KMS-11 (cell line): Measurements from ENCODE around the gene EEA1.

ENCODE experiments used
- H2AFZ ChIP-seq: fragments of 200-600 bp; sonication (generic); 2 replicates; pipeline ENCODE4 v1.6.1; 2016; ENCODE audit warnings: antibody characterized with exemption, mixed run types, low read depth
- H3K27ac ChIP-seq: fragments of 200-600 bp; sonication (generic); 2 replicates; pipeline ENCODE4 v1.6.1; 2016; ENCODE audit warnings: mild to moderate bottlenecking, mixed run types
- H3K27me3 ChIP-seq: fragments of 200-600 bp; sonication (generic); 2 replicates; pipeline ENCODE4 v1.6.1; 2017; ENCODE audit warnings: mild to moderate bottlenecking, low read depth, mixed run types, moderate library complexity; ENCODE audit not compliant: insufficient read depth
- H3K36me3 ChIP-seq: fragments of 200-600 bp; sonication (generic); 2 replicates; pipeline ENCODE4 v1.6.1; 2017; ENCODE audit warnings: mild to moderate bottlenecking, mixed run types; ENCODE audit not compliant: insufficient read depth
- H3K4me1 ChIP-seq: fragments of 200-600 bp; sonication (generic); 2 replicates; pipeline ENCODE4 v1.6.1; 2016; ENCODE audit warnings: mild to moderate bottlenecking, low read depth, mixed run types; ENCODE audit not compliant: poor library complexity, severe bottlenecking
- H3K4me2 ChIP-seq: fragments of 200-600 bp; sonication (generic); 2 replicates; pipeline ENCODE4 v1.7.0; 2016; ENCODE audit warnings: mild to moderate bottlenecking, mixed run types
- H3K4me3 ChIP-seq: fragments of 200-600 bp; sonication (generic); IDR thresholded peaks from 2 replicates; pipeline ENCODE4 v1.6.1; 2017; ENCODE audit warnings: low read depth, low read length, mixed read lengths; ENCODE audit not compliant: insufficient read depth
- H3K79me2 ChIP-seq: fragments of 200-600 bp; sonication (generic); 2 replicates; pipeline ENCODE4 v1.6.1; 2016; ENCODE audit warnings: low read depth, mixed run types; ENCODE audit not compliant: insufficient read depth
- H3K9ac ChIP-seq: fragments of 200-600 bp; sonication (generic); 2 replicates; pipeline ENCODE4 v1.6.1; 2016; ENCODE audit warnings: mild to moderate bottlenecking, mixed run types
- H4K20me1 ChIP-seq: fragments of 200-600 bp; sonication (generic); 2 replicates; pipeline ENCODE4 v1.6.1; 2016; ENCODE audit warnings: mild to moderate bottlenecking, mixed run types; ENCODE audit not compliant: insufficient read depth
- TF ChIP-seq, protein P1 (sequence below): fragments of 200-600 bp; sonication (generic); conservative IDR thresholded peaks from 2 replicates; pipeline ENCODE4 v1.6.1; 2017; ENCODE audit warnings: low read depth, mild to moderate bottlenecking, antibody characterized with exemption, low read length, moderate library complexity, mixed read lengths

EEA1 gene

DNA sequence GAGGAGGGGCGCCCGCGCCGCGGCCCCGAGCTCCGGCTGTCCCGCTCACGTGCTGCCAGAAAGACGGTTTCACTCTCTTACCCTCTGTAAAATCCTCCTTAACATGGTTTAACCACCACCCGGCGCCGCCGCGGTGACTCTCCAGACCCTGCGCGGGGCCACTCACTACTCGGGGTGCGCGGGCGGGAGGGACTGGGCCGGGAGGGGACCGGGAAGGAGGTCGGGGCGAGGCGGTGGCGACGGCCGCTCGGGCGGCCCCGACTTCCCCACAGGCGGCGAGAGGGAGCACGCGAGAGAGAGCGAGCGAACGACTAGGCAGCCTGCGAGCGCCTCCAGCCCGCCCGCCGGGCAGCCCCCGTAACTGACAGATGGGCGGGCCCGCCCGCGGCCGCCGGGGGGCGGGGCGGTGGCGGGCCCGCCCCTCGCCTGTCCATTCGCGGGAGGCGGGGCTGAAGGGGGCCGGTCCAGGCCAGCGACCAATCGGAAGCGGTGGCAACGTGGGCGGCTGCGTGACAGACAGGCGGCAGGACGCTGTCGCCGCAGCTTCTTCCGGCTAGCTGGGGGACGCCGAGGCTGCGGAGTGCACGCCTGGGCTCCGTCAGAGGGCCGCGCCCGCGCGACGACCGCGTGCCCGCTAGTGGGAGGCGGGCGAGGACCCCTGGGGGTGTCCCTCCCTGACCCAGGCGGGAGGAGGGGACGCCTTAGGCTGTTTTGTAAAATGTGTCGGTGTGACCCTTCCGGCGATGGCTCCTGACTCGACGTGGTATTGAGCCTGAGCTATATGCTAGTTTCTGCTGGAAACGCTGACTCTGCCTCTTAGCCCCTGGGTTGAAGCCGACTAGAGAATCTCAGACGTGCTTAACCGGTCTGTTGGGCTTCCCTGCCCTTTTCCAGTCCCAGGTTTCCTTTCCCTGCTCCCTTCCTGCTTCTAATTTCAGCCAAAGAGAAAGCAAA, at the start of gene EEA1:
TSS of gene EEA1 (minus strand) at position 334 of the 954 bp plus-strand sequence. CDS start at position 105, 229 bp downstream.
- Histone ChIP-seq H3K79me2 (peaks cover 27% of the 10 kb centered on the region; the same call in 1 of the 2 replicates), H3K27ac (peak within 1 kb of the TSS; percentile 92), H4K20me1 (no peaks in the 10 kb centered on the region; the same call in 1 of the 2 replicates), H3K27me3 (no peaks in the 10 kb centered on the region), H3K9ac (peak within 1 kb of the TSS; percentile 88), H3K4me1 (peaks cover 35% of the 10 kb centered on the region), H3K4me3 (no peak within 1 kb of the TSS), H3K4me2 (peak within 1 kb of the TSS; percentile 100), H2AFZ (peak within 1 kb of the TSS; percentile 80), H3K36me3 (no peaks in the 10 kb centered on the region)
- TF ChIP-seq, protein P1, sequence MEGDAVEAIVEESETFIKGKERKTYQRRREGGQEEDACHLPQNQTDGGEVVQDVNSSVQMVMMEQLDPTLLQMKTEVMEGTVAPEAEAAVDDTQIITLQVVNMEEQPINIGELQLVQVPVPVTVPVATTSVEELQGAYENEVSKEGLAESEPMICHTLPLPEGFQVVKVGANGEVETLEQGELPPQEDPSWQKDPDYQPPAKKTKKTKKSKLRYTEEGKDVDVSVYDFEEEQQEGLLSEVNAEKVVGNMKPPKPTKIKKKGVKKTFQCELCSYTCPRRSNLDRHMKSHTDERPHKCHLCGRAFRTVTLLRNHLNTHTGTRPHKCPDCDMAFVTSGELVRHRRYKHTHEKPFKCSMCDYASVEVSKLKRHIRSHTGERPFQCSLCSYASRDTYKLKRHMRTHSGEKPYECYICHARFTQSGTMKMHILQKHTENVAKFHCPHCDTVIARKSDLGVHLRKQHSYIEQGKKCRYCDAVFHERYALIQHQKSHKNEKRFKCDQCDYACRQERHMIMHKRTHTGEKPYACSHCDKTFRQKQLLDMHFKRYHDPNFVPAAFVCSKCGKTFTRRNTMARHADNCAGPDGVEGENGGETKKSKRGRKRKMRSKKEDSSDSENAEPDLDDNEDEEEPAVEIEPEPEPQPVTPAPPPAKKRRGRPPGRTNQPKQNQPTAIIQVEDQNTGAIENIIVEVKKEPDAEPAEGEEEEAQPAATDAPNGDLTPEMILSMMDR = no peak

DNA sequence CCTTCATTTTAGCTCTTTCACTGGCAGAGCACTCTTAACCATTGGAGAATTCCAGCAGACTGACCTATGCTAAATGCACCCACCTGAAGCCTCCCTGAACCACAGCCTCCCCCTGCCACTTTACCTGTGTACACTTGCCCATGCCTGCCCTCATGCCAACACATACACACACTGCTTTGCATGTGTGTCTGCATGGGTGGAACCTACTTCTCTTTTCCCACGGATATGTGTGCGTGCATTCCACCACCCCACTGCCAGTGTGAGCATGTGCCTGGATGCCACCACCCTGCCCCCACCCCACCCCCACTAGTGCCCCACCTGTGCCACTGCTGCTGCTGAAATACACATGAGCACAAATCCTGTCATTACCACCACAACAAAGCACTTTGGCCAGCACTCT, 49.5 kb upstream of the EEA1 start:
- no peak overlapping the region for H3K4me2 ChIP-seq
- H3K4me3 ChIP-seq = no peak overlapping the region
- no peaks in the 10 kb centered on the region for H4K20me1 ChIP-seq
- no peaks in the 10 kb centered on the region for H3K27me3 ChIP-seq
- no peaks in the 10 kb centered on the region for H3K36me3 ChIP-seq
- H3K9ac ChIP-seq = no peak overlapping the region
- TF ChIP-seq, protein P1 = no peak
- H3K79me2 ChIP-seq = no peaks in the 10 kb centered on the region
- H3K4me1 ChIP-seq = no peaks in the 10 kb centered on the region
- no peak overlapping the region for H2AFZ ChIP-seq
- no peak overlapping the region for H3K27ac ChIP-seq

DNA sequence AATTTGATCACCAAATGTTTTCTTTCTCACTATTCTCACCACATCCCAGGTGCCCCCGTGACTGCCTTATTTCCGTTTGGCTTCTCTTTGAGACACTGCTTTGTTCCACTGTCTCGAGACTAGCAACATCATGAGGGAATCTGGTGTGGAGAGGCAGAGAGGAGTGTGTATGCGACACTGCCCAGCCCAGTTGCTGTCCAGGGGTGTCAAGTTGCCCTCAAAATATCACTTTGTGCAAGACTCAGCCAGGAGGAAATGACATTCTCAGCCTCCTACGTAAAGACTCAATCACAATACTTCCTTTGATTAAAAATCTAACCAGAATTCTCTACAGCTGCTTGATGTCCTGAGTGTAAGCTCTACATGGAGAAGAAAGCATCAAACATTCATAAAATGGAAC, 48.2 kb upstream of the EEA1 start:
- H3K4me2 ChIP-seq = no peak overlapping the region
- no peak overlapping the region for H3K4me3 ChIP-seq
- H3K9ac ChIP-seq = no peak overlapping the region
- H3K36me3 ChIP-seq = no peaks in the 10 kb centered on the region
- H3K79me2 ChIP-seq = no peaks in the 10 kb centered on the region
- TF ChIP-seq, protein P1 = no peak
- H3K4me1 ChIP-seq = no peaks in the 10 kb centered on the region
- no peaks in the 10 kb centered on the region for H3K27me3 ChIP-seq
- no peak overlapping the region for H3K27ac ChIP-seq
- no peak overlapping the region for H2AFZ ChIP-seq
- H4K20me1 ChIP-seq = no peaks in the 10 kb centered on the region

DNA sequence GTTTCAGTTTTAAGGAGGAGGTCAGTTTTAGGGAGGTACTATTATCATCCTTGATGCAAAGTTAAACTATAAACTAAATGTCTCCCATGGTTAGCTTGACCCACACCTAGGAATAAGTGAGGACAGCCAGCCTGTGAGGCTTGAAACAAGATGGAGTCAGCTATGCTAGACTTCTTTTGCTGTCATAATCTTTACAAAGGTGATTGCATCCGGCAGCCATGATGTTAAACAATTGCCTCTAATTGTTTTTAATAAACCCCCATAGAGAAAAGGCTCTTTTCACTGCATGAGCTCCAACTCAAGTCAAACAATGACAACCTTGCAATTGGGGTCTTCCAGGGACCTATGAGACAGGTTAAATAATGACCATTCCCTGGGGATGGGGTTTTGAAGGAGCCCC, 45.7 kb upstream of the EEA1 start:
- Histone ChIP-seq H3K27ac (no peak overlapping the region), H3K27me3 (no peaks in the 10 kb centered on the region), H2AFZ (no peak overlapping the region), H3K4me3 (no peak overlapping the region), H3K4me1 (no peaks in the 10 kb centered on the region), H3K36me3 (no peaks in the 10 kb centered on the region), H3K4me2 (no peak overlapping the region), H4K20me1 (no peaks in the 10 kb centered on the region), H3K79me2 (no peaks in the 10 kb centered on the region), H3K9ac (no peak overlapping the region)
- TF ChIP-seq, protein P1 = no peak
